Measurements from ENCODE around the gene PHTF2.
A peak's percentile ranks its signal among the peaks of the same experiment; 100 is the strongest.

The PHTF2 gene

DNA sequence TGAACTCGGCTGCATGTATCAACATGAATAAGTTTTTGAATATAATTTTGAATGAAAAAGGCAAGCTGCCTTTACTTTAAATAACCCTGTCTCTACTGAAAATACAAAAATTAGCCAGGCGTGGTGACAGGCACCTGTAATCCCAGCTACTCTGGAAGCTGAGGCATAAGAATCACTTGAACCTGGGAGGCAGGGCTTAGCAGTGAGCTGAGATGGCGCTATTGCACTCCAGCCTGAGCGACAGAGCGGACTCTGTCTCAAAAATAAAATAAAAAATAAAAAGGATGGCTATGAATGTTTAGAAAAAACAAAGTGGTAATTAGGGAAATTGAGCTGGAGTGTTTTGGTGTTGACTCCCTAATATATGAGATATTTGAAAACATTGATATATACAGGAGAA, 133.3 kb downstream of the PHTF2 start:
- no peak for DNase-seq (ENCODE audit: low spot score)

DNA sequence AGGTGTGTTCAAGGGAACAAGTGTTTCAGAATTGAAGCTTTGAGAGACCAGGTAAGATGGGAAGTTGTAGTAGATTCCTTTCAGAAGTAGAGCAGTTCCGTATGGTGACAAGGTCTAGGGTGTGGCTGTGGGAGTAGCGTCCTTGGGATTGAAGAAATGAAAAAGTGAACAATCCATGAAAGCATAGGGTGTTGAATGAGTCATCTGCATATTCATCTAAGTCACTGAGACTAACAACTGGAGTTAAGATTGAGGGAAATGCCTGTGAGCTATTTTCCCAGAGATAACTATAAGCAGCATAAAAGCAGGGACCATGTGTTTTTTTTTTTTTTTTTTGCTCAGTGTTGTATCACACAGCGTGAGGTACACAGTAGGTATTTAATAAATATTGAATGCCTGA, 134.8 kb downstream of the PHTF2 start:
- DNase-seq (ENCODE audit: low spot score), result no peak

DNA sequence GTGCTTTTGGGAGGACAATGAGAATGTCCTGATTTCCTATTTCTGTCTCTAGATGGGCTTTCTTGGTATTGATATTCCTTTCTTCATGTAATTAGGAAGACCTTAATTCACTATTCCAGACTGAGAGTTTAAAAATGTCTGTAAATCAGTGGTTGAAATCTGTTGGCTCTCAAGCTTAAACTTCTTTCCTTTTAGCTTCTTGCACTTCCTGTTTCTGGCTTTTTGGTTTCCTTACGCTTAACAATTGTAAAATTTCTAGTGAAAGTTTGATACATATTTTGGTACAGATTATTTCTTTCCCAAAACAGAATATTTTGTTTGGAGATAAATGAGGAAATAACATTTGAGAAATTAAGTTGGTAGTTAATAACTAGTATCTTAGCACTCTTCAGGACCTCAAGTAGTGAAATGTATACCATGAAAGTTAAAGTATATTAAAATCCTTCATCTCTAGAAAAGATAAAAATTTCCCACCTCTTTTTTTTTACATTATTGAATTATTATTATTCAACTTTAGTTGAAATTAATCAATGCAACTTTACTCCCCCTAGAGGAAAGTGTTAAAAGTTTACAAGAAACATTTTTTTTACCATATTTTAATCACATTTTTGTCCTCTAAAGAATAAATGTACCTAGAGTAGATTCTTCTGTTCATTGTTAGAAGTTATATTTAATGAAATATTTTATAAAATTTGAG, 137.2 kb downstream of the PHTF2 start:
- no peak for DNase-seq (ENCODE audit: low spot score)

DNA sequence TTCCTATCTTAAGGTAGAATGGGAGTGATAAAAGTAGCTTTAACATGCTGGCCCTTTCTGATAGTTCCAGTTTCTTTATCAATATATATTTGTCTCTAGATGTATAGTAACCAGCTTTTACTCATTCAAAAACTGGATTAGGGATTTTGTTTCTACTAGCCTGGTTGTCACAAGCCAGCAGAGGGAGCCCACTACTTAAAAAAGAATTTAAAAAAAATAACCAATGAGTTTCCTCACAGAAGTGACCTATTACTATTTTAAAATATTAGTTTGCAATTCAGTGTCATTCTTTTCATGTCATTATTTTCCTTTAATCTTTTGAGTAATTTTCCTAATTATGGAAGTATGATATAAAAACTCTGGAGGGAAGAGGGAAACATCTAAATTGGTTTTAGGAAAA, 142.1 kb downstream of the PHTF2 start:
- DNase-seq (ENCODE audit: low spot score), result peak; percentile 15

DNA sequence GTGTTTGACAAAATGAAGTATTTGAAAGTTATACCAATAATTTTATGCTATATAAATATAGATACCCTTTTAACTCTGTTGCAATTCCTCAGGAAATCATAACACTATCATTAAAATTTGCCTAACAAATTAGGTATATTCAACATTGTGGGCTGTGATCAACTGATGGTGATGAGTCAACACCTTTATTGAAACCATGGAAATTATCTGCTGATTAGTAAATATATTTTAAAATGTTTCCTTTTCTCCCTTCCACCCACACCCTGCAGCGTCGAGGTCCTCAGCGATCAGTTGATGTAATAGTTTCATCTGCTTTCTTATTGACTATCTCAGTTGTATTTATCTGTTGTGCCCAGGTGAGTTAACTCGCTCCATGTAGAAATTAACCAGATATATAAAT, 143.9 kb downstream of the PHTF2 start:
- no peak for DNase-seq (ENCODE audit: low spot score)

DNA sequence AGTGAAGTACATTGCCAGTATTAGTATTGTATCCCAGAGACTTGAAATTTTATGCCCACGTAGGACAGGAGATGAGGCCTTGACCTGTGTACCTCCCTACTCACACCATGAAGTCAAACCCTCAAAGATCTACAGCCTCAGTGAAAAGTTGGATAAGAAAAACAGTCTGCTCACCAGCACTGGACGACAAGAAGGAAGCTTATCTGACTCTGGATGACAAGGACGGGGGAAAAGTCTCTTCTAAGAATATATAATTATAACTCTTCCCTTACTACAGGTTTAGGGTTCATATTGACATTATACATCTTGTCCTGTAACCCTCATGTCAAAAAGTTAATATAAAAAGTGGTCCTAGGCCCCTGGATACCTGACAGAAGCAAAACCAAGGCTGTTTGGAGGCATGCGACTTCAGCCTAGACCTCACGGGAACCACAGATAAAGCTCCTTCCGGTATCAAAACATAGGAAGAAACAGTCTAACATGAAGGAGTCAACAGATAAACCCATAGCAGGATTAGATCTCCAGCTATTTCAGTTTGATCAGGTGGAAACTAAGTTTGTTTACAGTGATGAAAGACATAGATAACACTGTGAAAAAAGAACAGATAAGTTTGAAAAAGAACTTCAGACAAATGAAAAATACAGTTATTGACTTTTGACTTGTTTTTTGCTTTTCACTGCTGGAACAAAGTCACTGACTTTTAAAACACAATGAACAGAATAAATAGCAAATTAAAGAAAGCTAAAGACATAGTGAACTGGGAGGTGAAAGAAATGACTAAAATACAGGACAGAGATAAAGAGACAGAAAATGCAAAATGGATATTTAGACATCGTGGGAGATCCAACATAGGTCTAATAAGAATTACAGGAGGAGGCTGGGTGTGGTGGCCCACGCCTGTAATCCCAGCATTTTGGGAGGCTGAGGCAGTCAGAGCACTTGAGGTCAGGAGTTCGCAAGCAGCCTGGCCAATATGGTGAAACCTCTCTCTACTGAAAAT, 145.9 kb downstream of the PHTF2 start:
- DNase-seq (ENCODE audit: low spot score), result no peak

DNA sequence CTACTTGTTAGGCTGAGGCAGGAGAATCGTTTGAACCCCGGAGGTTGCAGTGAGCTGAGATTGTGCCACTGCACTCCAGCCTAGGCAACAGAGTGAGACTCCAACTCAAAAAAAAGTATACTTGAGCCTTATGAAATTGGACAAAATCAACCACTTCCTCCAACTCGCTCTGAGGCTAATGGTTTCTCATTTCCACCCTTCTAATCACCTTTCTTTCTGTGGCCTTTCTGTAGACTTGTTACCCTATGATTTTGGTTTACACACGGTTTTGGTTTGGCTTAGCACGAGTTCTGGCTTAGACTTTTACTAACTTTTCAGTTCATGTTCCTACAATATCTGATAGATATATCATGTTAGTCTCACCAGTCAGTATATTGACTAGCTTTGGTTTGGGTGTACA, 152.0 kb downstream of the PHTF2 start:
- no peak for DNase-seq (ENCODE audit: low spot score)

DNA sequence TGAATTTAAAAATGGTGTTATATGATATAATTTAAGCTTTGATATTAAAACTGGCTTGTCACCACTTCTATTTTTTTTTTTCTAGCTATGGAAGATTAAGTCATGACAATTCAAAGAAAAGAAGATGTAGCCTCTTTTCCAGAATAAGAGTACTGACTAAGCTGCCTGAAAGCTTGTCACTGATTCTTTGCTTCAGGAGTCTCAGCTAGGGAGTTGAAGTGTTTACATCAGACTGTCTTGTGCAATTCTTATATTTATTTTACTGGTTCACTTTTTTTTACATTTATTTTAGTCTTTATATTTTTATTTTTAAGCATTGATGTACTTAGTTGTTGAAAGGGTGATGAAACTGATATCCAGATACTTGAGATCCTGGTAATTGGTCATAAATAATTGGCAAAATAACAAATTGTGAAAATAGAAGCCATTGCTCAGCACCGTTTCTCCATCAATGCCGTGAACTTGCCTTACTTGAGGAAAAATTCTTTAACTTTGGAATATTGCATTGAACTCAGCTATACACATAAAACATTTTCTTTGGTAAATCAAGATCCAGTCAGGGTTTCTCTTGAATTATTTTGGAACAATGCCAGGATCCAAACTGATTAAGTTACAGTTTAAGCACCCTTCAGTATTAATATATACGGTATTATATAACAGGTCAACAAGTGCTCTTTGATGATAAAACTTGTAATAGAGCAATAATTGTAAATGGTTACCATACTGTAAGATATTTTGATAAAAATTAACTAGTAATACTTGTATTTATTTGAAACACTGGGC, 156.4 kb downstream of the PHTF2 start:
- no peak for DNase-seq (ENCODE audit: low spot score)

DNA sequence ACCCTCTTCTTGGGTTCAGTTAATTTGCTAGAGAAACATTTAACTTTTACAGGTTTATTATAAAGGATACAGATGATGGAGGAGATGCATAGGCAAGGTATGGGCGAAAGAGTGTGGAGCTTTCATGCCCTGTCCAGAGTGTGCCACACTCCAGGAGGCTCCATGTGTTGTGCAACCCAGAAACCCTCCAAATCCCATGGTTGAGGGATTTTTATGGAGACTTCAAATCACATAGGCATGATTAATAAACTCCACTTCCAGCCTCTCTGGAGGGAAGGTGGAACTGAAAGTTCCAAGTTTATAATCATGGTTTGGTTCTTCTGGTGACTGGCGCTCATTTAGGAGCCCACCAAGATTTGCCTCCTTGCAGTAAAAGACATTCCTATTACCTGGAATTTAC, 159.9 kb downstream of the PHTF2 start:
- DNase-seq (ENCODE audit: low spot score), result no peak

DNA sequence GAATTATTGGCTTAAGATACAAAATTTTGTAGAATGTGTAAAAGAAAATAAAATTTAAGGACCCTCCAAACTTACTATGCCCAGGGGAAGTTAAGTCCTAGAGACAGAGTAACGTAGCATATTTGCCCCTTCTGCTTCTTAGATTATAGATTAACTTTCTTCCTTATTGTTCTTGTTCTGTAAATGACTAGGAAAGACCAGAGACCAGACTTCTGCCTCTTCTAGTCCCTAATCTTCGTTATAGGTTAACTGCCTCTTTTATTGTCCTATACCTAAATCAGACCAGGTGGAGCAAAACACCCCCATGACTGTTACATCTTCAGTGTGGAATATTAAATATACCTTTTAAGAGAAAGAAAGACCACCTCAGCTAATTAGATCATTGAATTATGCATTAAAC, 160.5 kb downstream of the PHTF2 start:
- DNase-seq (ENCODE audit: low spot score), result no peak

DNA sequence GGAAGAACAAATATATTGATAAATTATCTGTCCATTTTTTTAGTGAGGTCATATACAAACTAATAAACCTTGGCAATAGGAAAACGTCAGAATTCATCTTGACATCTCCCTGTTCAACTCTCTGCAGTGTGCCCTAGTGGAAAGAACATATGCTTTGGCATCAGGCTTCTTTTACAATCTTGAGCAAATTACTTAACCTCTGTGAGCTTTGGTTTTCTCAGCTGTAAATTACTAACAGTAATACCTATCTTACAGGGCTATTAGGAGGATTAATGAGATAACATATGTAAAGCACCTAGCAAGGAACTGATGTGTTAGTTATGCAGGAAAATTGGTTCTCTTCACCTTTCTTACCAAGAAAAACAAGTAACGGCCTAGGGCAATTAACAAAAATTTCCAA, 161.8 kb downstream of the PHTF2 start:
- DNase-seq (ENCODE audit: low spot score), result no peak

DNA sequence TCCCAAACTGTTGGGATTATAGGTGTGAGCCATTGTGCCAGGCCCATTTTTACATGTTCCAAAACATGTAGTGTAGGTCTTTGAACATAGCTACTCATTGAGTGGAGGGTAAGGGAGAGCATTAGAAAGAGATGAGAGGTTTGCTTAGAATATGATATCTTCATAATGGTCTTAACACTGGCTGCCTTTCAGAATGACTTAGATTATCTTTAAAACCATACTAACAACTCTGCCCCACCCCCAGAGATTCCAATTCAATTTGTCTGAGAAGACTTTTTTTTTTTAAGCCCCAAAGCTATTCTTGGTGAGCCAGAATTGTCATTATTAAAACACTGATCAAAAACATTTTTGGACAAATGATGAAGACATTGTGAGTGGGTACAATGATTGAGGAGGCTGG, 168.9 kb downstream of the PHTF2 start:
- no peak for DNase-seq (ENCODE audit: low spot score)

DNA sequence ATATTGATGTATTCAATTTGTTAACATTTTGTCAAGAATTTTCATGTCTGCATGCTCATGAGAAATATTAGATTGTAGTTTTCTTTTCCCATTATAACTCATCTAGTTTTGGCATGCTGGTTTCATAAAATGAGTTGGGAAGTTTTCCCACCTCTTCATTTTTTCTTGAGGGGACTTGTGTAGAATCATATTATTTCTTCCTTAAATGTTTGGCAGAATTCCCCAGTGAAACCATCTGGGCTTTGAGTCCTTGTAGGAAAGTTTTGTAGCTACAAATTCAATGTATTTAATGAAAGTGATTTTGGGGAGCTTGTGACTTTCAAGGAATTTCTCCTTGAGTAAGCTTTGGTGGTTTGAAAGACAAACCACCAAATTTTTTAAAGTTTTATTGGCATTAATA, 173.2 kb downstream of the PHTF2 start:
- DNase-seq (ENCODE audit: low spot score), result no peak

DNA sequence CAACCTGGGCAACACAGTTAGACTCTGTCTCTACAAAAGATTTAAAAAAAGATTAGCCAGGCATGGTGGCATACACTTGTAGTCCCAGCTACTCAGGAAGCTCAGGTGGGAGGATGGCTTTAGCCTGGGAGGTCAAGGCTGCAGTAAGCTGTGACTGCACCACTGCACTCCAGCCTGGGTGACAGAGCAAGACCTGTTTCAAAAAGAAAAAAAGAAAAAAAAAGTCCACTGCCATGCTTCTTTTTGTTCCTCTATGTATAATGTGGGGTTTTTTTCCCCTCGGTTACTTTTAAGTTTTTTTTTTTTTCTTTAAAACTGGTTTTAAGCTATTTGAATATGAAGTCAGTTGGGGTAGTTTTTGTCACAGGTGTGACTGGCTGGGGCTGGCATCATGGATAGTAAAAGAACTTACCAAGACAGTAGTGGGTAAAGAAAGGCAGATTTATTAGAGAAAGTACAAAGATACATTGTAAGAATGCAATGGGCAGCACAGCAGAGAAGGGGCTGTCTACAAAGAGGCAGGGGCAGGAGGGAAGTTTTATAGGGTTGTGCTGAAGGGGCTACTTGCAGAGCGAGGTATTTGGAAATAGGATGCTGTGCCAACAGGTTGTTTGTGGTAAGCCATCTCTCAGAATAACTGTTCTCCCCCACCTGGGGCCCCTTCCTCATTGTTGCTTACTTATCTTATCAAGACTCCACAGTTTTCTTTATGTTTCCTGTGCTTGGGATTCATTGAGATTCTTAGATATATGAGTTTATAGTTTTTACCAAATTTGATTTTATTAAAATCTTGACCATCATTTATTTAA, 177.3 kb downstream of the PHTF2 start:
- no peak for DNase-seq (ENCODE audit: low spot score)

DNA sequence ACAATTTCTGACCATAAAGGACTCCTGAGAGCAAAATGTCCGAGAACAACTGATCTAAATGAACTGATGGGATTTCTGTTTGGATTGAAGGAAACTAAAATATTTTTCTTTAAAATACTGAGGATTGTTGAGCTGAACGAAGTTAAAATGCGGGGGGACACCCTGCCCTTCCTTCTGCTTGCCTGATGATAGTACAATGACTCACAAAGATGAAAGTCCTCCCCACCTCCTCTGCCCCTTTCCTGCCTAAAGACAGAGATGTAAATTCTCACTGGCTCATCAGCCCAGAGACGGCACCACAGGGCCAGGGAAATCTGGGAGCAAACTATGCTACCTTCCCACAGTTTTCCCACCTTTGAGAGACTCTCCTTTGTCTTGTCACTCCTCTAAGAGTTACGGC, 180.6 kb downstream of the PHTF2 start:
- DNase-seq (ENCODE audit: low spot score), result no peak

DNA sequence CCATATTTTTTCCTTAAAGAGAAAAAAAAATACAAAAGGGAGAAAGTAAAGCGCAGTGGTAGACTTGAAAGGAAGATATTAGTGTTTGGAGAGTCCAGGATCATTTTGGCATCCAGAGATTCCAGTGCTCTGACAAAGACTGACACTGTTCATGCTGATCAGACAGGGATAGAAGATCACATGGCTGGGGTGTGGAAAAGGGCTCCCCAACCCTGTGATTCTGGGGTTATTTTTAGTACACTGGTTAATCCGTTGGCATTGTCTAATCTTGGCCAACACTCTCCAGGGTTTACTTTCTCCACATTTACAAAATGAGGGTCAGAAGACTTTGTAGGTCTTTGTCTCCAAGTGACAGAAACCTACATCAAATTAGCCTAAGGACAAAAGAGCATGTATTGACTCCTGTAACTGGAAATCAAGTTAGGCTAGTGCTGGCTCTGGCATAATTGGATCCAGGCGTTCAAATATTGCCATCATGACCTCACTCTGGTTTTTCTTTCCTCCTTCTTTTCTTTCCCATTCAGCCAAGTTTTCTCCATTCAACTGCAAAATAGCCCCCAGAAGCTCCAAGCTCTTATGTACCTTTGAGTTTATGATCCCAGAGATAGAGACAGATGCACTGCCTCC, 181.6 kb downstream of the PHTF2 start:
- no peak for DNase-seq (ENCODE audit: low spot score)

DNA sequence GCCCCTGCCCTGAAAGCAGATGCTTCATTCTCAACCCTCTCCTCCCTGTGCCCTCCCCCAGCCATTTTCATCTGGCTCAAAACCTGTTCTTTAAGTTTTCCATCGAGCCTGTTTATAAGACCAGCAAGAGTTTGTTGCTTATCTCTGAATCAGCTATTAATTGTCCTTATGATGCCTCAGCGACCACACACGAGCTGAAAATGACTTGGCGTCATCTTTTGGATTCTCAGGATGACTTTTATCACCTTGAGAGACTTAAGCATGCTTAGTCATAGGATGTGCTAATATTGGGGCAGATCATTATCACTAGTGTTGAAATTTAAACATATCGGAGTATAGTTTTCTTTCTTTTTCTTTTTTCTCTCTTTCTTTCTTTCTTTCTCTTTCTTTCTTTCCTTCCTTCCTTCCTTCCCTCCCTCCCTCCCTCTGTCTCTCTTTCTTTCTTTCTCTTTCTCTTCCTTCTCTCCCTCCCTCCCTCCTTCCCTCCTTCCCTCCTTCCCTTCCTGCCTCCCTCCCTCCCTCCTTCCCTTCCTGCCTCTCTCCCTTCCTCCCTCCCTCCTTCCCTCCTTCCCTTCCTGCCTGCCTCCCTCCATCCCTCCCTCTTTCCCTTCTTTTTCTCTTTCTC, 184.5 kb downstream of the PHTF2 start:
- peak; percentile 83 for DNase-seq (ENCODE audit: low spot score)

DNA sequence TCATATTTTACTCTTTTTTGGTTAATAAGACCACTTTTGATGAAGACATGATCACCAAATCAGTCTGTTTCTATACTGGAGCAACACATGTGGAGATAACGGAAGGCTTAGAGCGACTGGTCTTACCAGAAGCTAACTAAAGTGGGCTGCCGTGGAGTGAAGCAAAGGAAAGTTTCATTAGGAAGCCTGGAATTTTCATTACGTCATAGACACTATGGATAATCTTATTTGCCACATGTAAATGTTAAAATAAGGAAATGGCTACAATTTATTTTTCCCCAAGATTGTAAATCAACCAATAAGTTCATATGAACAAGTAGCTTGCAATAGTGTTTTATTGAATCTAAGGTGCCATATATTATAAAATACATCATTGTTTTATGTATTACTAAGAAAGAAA, 185.4 kb downstream of the PHTF2 start:
- no peak for DNase-seq (ENCODE audit: low spot score)

DNA sequence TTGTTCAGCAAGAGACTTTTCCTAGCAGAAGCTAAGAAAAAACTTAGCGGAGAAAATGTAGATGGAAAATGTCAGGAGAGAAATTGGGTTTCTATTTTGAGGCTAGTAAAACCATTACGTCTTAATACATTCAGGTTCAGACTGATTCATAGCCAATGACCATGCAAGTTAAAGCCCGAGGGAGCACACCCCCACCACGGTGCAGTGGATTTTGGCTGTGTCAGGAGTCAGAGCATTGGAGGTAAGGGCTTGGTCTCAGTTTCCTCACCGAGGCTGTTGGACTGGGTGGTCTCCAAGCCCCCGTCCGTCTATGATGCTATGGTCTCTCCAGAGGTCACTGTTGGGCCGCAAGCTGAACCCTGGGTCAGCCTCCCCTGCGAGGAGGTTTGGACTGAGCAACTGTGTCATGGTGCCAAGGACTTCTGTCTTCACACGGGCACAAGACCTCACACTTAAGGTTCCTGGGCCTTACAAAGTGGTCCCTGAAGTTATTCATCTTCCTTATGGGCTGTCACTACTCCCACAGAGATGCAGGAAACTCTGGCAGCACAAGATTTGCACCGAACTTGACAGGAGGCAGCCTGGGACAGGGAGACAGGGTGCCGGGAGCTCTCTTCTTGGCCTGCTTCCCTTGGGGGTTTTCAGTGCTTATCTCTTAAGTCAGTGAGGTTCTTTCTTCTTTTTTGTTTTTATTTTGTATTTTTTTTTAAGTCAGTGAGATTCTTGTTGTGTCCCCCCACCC, 186.8 kb downstream of the PHTF2 start:
- no peak for DNase-seq (ENCODE audit: low spot score)

DNA sequence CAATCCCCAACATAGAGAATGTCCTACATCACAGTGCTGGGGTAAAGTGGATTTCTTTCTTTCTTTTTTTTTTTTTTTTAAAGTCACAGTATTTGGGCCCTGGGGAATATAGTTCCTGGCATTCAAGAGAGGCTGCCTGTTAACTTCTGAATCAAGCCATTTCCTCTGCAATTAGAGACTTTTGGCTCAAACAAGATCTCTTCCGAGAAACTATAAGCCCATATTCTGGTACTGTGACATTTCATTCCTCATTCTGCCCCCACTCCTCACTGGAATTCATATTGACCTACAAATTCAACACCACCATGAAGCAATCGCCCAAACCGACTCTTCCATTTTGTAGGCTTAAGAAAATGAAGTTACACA, 187.4 kb downstream of the PHTF2 start:
- no peak for DNase-seq (ENCODE audit: low spot score)

All from activated CD4-positive, alpha-beta T cell treated with anti-CD3 and anti-CD28 coated beads, Interleukin-2, Interleukin-4, amounts not matched to agents 100 ng/mL and 50 ng/mL, durations not matched to agents 16 hours and 8 hours (primary cell).